Activated naive CD8-positive, alpha-beta T cell treated with anti-CD3 and anti-CD28 coated beads for 36 hours (primary cell): ENCODE results near the gene CD7. TPM values are rescaled to one million over a fixed set of nuclear protein-coding genes. Genes with fewer than 3 reads are reported as not detected.
"Not testable (repeated sequence)": the region's sequence is repeated elsewhere in the genome, so short reads cannot be mapped to it uniquely, and the experiment has no call there.

Experiments
- DNase-seq: peaks from one replicate; pipeline ENCODE4 v3.0.0; 2021
- H3K27ac Mint-ChIP-seq: one replicate; pipeline ENCODE4 v1.8.0; 2022; ENCODE audit warnings: mild to moderate bottlenecking, moderate library complexity, mixed read lengths
- H3K27me3 Mint-ChIP-seq: one replicate; pipeline ENCODE4 v1.8.0; 2022; ENCODE audit warnings: mild to moderate bottlenecking, mixed read lengths
- H3K36me3 Mint-ChIP-seq: one replicate; pipeline ENCODE4 v1.8.0; 2021; ENCODE audit warnings: mild to moderate bottlenecking, mixed read lengths
- H3K4me1 Mint-ChIP-seq: one replicate; pipeline ENCODE4 v1.8.0; 2021; ENCODE audit warnings: mixed read lengths
- H3K4me3 Mint-ChIP-seq: one replicate; pipeline ENCODE4 v1.8.0; 2022; ENCODE audit warnings: mild to moderate bottlenecking, moderate library complexity, mixed read lengths
- H3K9me3 Mint-ChIP-seq: one replicate; pipeline ENCODE4 v1.8.0; 2022; ENCODE audit warnings: mixed read lengths
- total RNA-seq, 2 experiments: library from RNA; stranded (reverse); gene quantifications; one replicate each; pipeline ENCODE4 v1.2.3, GENCODE V29; 2021

The CD7 gene
- total RNA-seq, result 100 to 1,000 TPM; 291 to 293 TPM

DNA sequence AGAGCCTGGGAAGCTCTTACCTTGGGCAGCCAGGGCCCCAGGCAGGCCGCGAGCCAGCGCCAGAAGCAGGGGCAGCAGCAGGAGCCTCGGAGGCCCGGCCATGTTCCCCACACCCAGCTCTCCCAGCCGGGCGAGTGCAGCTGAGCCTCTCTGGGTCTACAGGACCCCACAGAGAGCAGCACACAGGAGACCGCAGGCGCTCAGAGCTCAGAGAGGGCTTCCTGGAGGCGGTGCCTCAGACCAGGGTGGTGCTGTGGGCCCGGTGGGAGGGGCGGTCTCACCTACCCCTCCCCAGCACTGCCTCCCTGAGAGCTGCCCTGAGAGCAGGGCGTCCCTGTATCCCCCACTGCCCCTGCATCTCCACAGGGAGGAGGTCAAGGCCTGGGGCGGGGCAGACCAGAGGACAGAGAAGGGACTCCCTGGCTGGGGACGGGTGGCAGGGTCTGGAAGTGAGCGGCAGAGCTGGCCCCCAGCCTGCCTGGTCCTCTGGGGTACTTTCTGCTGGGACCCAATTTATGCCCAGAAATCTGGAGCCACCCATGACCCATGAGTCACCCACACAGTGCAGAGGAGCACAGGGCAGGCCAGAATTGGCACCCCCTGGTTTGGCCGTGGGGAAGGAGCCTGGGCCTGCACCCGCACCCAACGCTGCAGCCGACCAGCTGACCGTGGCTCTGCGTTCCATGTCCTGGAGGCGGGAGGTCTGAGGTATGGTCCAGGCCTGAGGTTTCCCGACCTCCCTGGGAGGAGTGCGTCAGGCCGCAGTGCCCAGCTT, at the start of gene CD7:
Gene CD7 (minus strand): TSS at position 215 of the 775 bp plus-strand sequence. CDS start 113 bp downstream, at position 102.
- H3K4me3 Mint-ChIP-seq, result peak within 1 kb of the TSS; percentile 95
- peaks cover 23% of the 10 kb centered on the region for H3K4me1 Mint-ChIP-seq
- H3K9me3 Mint-ChIP-seq, result no peaks in the 10 kb centered on the region
- H3K27ac Mint-ChIP-seq, result peak within 1 kb of the TSS; percentile 93
- H3K36me3 Mint-ChIP-seq, result peaks cover 38% of the 10 kb centered on the region
- DNase-seq, result peak; percentile 79
- H3K27me3 Mint-ChIP-seq, result peaks cover 4% of the 10 kb centered on the region

DNA sequence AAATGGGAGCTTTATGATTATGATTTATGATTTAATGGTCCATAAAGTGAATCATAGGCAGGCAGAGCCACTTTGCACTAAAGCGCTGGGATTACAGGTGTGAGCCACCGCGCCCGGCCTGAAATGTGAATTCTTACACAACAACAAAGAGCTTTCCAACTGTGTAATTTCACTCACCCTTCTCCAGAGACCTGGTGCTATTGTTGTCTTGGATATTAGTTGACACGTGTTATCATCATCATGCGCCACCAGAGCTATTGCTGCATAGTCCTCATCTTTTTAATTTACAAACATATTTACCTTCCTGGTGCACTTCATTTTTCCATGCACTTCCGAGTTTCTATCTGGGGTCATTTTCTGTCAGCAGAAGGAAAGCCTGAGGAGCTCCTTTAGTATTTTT, 49.3 kb upstream of the CD7 start:
- H3K9me3 Mint-ChIP-seq, result no peaks in the 10 kb centered on the region
- peaks cover 26% of the 10 kb centered on the region for H3K27me3 Mint-ChIP-seq
- H3K36me3 Mint-ChIP-seq, result no peaks in the 10 kb centered on the region
- no peak overlapping the region for H3K4me3 Mint-ChIP-seq
- H3K4me1 Mint-ChIP-seq, result peaks cover 11% of the 10 kb centered on the region
- H3K27ac Mint-ChIP-seq, result no peak overlapping the region
- DNase-seq, result no peak

DNA sequence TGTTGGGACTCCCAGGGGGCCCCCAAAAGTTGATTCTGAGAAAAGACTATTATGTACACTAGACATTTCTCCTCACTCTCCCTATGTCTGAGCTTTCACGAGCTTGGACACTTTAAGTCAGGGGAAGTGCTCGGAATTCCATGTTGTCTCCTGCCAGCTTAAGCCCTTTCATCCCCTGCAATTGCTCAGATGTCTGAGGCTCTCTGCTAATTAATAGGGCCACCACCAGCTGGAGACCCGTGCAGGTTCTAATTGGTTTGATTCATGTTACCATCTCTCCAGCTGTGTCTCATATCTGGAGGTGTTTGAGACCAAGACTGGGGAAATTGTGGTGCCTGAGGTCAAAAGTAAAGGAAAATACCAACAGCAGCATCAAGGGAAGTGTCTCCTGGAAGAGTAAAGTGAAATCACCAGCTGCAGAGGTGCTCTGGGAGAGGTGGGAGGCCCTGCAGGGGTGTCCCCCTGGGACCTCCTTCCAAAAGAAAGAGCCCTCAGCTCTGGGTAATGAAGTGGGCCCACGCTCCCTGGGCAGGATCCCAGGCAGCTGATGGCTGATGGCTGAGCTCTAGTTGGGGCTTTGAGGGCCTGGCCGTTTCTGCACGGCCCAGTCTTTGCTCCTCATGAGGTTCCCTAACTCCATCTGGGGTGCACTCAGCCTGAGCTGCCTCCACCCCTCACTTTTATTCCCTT, 48.3 kb upstream of the CD7 start:
- DNase-seq, result no peak
- Mint-ChIP-seq H3K9me3 (no peaks in the 10 kb centered on the region), H3K4me1 (peaks cover 8% of the 10 kb centered on the region), H3K27me3 (peaks cover 20% of the 10 kb centered on the region), H3K36me3 (no peaks in the 10 kb centered on the region), H3K27ac (no peak overlapping the region), H3K4me3 (no peak overlapping the region)

DNA sequence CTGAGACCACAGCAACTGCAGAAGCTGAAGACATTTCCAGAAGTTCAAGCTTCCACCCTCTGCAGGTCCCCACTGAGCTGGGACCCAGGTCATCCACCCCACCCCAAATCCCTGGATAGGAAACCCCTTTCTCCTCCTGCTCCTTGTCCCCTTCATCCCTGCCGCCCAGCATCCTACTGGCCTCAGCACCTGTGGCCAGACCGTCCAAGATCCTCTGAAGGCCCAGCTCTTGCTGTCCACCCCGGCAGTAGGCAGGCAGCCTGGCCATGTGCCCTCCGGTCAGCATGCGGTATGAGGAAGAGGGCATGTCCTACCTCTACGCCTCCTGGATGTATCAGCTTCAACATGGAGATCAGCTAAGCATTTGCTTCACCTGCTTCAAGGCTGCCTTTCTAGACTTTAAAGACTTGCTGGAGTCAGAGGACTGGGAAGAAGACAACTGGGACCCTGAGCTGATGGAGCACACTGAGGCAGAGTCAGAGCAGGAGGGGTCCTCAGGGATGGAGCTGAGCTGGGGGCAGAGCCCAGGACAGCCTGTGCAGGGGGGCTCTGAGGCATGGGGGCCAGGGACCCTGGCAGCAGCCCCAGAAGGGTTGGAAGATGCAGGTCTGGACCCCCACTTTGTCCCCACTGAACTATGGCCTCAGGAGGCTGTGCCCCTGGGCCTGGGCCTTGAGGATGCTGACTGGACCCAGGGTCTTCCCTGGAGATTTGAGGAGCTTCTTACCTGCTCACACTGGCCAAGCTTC, 44.7 kb upstream of the CD7 start:
- H3K27ac Mint-ChIP-seq, result no peak overlapping the region
- H3K27me3 Mint-ChIP-seq, result peaks cover 15% of the 10 kb centered on the region
- H3K4me3 Mint-ChIP-seq, result no peak overlapping the region
- H3K4me1 Mint-ChIP-seq, result peaks cover 14% of the 10 kb centered on the region
- no peaks in the 10 kb centered on the region for H3K36me3 Mint-ChIP-seq
- no peaks in the 10 kb centered on the region for H3K9me3 Mint-ChIP-seq
- DNase-seq, result no peak

DNA sequence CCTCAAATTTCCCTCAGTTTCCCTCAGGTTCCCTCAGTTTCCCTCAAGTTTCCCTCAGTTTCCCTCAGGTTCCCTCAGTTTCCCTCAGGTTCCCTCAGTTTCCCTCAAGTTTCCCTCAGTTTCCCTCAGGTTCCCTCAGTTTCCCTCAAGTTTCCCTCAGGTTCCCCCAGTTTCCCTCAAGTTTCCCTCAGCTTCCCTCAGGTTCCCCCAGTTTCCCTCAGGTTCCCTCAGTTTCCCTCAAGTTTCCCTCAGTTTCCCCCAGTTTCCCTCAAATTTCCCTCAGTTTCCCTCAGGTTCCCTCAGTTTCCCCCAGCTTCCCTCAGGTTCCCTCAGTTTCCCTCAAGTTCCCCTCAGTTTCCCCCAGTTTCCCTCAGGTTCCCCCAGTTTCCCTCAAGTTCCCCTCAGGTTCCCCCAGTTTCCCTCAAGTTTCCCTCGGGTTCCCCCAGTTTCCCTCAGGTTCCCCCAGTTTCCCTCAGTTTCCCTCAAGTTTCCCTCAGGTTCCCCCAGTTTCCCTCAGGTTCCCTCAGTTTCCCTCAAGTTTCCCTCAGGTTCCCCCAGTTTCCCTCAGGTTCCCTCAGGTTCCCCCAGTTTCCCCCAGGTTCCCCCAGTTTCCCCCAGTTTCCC, 42.2 kb upstream of the CD7 start:
- H3K4me3 Mint-ChIP-seq, H3K27ac Mint-ChIP-seq, H3K4me1 Mint-ChIP-seq, DNase-seq, H3K9me3 Mint-ChIP-seq, H3K36me3 Mint-ChIP-seq: not testable (repeated sequence)
- H3K27me3 Mint-ChIP-seq, result peaks cover 19% of the 10 kb centered on the region

DNA sequence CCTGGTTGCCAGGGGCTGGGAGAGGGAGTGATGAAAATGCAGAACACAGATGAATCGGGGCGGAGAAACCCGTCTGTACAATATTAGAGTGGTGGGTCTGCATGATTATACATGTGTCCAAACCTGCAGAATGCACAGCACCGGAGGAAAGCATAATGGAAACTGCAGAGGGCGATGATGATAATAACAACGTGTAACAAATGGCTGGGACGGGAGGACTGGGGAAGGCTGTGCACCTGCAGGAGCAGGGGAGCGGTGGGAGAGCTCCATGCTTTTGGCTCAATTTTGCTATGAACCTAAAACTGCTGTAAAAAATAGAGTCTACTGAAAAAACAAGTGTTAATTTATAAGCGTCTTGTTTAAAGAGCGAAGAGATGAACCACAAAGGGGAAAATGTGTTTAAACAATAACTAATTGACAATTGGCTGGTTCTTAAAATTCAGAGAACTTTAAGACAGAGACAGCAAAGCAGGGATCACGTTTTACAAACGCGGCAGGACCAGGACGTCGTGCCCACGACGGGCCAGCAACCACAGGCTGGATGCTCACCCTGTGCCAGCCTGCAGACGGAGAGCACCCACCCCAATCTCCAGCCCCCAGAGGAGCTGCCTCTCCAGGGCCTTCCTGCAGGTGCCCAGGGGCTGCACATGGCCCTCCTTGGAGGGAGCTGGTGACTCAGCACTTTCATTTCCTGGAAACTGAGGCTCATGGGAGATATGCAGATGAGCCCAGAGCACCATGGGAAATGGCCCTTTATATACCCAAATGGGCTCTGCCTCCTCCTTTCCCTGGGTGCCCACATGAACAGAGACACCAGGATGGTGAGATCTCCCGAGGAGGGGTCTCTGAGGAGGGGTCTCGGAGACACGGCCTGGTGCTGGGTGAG, 41.3 kb upstream of the CD7 start, which contains the start of gene TEX19:
Gene TEX19 (plus strand): TSS at position 783 of the 886 bp plus-strand sequence. CDS start 2,904 bp downstream, outside the sequence.
- Mint-ChIP-seq H3K27me3 (peaks cover 19% of the 10 kb centered on the region), H3K4me3 (no peak within 1 kb of the TSS), H3K27ac (peak within 1 kb of the TSS; percentile 13), H3K36me3 (no peaks in the 10 kb centered on the region), H3K9me3 (no peaks in the 10 kb centered on the region), H3K4me1 (peaks cover 10% of the 10 kb centered on the region)
- DNase-seq, result no peak

DNA sequence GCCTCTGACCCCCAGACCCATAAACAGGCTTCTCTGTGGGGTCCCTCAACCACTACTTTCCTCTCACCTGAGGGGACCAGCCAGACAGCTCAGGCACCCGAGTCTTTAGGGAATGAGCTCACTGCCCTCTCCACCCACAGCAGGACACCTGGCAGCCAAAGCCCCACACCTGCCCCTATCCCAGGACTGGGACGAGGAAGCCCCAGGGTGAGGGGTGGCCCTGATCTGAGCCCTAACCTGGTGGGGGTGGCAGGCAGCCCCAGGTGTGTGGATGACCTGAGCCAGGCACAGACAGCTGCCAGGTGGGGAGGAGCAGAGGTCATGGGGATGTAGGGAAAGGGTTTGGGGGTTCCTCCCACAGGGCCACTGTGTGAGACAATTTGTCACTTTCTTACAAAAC, 40.0 kb upstream of the CD7 start:
- Mint-ChIP-seq H3K4me1 (peaks cover 10% of the 10 kb centered on the region), H3K36me3 (no peaks in the 10 kb centered on the region)

DNA sequence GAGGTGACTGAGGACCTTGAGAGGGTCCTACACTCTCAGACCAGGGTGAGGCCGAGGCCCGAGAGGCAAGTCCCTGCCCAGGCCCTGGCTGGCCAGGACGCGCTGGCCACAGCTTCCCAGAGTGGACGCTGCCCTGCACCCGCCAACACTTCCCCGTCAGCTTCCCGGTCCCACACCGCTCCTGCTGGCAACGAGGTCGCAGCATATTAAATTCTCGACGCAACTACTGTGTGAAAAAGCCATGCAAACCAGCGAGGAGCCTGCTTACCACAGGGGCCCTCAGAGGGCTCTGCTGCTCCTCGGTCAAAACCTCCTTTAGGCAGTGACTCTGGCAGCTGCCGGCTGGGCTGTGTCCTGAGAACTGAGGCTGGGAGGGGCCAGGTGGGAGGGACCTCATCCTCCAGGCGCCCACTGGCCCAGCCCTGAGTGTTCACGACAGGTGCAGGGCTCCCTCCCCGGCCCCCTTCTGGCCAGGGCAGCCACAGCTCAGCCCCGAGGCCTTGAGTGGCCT, 39.5 kb upstream of the CD7 start:
- H3K27me3 Mint-ChIP-seq, result peaks cover 19% of the 10 kb centered on the region
- H3K4me1 Mint-ChIP-seq, result peaks cover 10% of the 10 kb centered on the region
- no peak overlapping the region for H3K4me3 Mint-ChIP-seq
- no peaks in the 10 kb centered on the region for H3K9me3 Mint-ChIP-seq
- DNase-seq, result no peak
- H3K36me3 Mint-ChIP-seq, result no peaks in the 10 kb centered on the region
- no peak overlapping the region for H3K27ac Mint-ChIP-seq

More for the DNA sequence above, 40.0 kb upstream of the CD7 start:
- Mint-ChIP-seq H3K27ac (no peak overlapping the region), H3K4me3 (no peak overlapping the region), H3K9me3 (no peaks in the 10 kb centered on the region), H3K27me3 (peaks cover 19% of the 10 kb centered on the region)
- DNase-seq, result no peak

DNA sequence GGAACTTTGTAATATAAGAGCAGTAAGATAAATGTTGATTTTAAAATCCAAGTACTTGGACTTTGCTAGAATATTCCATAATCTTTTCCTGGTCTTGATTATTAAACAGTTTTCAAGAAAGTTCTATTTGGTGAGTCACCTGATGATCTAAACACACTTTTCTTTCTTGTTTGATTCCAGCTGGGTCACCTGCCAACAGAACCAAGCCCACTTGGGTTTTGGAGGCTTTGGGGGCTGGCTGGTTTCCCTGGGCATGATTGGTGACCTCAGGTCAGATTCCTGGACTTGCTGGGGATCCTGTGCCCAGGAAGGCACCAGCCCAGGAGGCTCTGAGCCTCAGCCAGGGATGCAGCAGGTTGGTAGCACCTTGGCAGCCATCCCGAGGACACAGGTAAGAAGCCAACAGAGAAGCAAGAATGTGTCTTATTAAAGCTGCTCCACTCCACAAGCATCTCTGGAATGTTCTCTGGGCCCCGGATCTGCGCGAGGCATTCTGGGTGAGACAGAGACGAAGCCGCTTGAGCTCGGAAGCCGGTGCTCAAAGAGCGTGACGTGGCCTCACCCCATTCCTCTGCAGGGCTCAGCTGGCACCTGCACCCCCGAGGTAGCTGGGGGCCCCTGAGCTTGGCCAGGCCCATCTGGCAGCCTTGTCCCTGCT, 38.5 kb upstream of the CD7 start:
- H3K27me3 Mint-ChIP-seq, result peaks cover 19% of the 10 kb centered on the region

DNA sequence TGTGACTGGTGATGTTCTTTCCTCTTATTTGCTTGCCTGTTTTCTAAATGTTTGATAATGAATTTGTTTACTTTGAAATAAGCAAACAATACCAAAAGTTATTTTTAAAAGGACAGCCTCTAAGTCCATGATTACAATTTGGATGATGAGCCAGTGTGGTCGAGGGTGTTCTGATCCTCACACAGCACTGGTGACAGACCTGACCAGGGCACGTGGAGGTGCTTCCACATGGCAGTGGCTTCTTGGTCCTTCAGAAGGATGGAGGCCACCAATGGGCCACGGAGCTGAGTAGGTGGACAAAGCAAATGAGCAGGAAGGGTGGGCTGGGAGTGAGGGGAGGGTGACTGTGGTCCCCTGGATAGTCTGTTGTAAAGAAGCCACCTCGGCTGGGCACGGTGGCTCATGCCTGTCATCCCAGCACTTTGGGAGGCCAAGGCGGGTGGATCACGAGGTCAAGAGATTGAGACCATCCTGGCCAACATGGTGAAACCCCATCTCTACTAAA, 37.4 kb upstream of the CD7 start:
- H3K27me3 Mint-ChIP-seq, result peaks cover 19% of the 10 kb centered on the region
- H3K4me1 Mint-ChIP-seq, result peaks cover 10% of the 10 kb centered on the region

More for the DNA sequence above, 38.5 kb upstream of the CD7 start:
- Mint-ChIP-seq H3K27ac (no peak overlapping the region), H3K36me3 (no peaks in the 10 kb centered on the region), H3K4me1 (peaks cover 10% of the 10 kb centered on the region), H3K4me3 (no peak overlapping the region), H3K9me3 (no peaks in the 10 kb centered on the region)
- DNase-seq, result no peak

DNA sequence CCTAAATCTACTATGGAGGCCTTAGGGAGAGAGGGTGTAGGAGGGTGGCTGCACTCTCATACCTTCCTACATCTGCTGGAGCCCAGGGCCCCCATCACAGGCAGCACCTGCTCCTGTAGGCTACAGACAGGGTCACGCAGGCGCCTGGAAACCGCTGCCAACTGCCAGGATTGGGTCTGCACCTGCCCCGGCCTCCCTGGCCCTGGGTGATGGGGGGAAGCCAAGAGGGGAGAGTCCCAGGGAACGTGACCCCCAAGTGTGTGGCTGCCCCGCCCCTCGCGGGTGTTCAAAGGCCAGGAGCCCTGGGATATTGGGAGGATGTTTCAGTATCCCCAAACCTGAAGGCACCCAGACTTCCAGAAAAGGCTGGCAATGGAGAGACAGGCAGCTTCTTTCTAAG, 36.1 kb upstream of the CD7 start:
- no peaks in the 10 kb centered on the region for H3K36me3 Mint-ChIP-seq
- no peak overlapping the region for H3K4me3 Mint-ChIP-seq
- H3K27ac Mint-ChIP-seq, result no peak overlapping the region
- no peaks in the 10 kb centered on the region for H3K9me3 Mint-ChIP-seq
- H3K27me3 Mint-ChIP-seq, result peaks cover 13% of the 10 kb centered on the region
- DNase-seq, result no peak
- peaks cover 7% of the 10 kb centered on the region for H3K4me1 Mint-ChIP-seq

More for the DNA sequence above, 37.4 kb upstream of the CD7 start:
- DNase-seq, result no peak
- Mint-ChIP-seq H3K36me3 (no peaks in the 10 kb centered on the region), H3K27ac (no peak overlapping the region), H3K4me3 (no peak overlapping the region), H3K9me3 (no peaks in the 10 kb centered on the region)

DNA sequence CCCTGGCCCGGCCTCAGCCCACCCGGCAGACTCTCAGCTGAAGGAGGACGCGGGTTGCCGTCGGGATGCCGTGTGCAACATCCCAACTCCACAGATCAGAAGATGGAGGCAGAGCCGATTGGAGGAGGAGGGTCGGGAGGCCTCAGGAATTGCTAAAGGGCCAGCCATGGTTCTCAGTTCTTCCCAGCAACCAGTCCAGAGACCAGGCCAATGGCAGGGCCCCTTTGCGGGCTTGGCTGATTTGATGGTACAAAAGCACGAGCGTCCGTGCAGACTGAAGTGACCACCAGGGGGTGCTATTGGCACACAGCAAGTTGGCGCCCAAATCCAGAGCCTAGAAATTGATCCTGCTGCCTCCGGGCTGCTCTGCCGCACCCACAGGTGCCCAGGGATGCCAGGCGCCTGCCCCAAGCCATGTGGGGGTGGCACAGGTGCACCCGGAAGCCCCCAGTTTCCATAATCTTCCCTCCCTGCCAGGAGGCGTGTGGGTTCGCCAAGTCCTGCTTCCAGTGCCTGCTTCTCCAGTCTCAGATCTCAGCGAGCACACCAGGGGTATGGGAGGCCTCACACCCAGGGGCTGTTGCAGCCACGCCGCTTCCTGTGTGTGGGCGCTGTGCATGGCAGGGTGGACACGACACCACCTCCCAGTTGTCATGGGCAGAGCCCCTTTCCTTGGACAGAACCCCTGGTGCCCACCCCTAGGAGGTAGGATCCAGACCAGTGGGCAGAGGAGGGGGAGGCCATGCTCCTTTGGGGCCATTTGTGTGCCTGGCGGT, 34.5 kb upstream of the CD7 start:
- no peak overlapping the region for H3K4me3 Mint-ChIP-seq
- peak; percentile 78 for DNase-seq
- H3K27ac Mint-ChIP-seq, result no peak overlapping the region
- no peaks in the 10 kb centered on the region for H3K4me1 Mint-ChIP-seq
- no peaks in the 10 kb centered on the region for H3K9me3 Mint-ChIP-seq
- no peaks in the 10 kb centered on the region for H3K36me3 Mint-ChIP-seq
- H3K27me3 Mint-ChIP-seq, result peaks cover 4% of the 10 kb centered on the region

DNA sequence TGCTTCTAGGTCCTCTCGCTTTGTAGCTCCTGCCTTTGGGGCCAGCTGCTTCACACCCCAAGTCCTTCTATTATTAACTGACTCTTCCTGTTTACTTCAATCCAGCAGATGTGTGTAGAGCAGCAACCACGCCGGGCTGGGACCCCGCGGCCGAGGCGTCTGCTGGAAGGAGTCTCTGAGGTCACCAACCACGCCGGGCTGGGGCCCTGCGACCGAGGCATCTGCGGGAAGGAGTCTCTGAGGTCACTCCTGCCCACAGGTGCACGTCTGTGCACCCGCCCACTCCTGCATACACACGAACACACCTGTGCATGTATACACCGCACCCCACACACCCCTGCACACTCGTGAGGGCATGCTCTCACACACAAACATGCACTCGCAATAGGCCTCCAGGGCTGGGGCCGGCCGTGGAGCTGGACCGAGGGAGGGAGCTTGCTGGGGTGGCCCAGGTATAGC, 33.9 kb upstream of the CD7 start:
- Mint-ChIP-seq H3K4me3 (no peak overlapping the region), H3K9me3 (no peaks in the 10 kb centered on the region), H3K27ac (no peak overlapping the region), H3K36me3 (no peaks in the 10 kb centered on the region), H3K27me3 (peaks cover 10% of the 10 kb centered on the region), H3K4me1 (peaks cover 5% of the 10 kb centered on the region)
- DNase-seq, result no peak
